Progenitor cell of endocrine pancreas (in vitro differentiated cells): ENCODE results near the gene PECR. TPM values are rescaled to one million over a fixed set of nuclear protein-coding genes. Genes with fewer than 3 reads are reported as not detected.
"Not testable (repeated sequence)": the region's sequence is repeated elsewhere in the genome, so short reads cannot be mapped to it uniquely, and the experiment has no call there.

Experiments
- DNase-seq: peaks from one replicate; pipeline ENCODE4 v3.0.0; 2021; ENCODE audit warnings: low spot score; ENCODE audit not compliant: unreplicated experiment
- H3K27ac Mint-ChIP-seq: 2 replicates; pipeline ENCODE4 v1.8.0; 2021; ENCODE audit warnings: mild to moderate bottlenecking, moderate library complexity, mixed read lengths
- H3K27me3 Mint-ChIP-seq: 2 replicates; pipeline ENCODE4 v1.8.0; 2021; ENCODE audit warnings: mixed read lengths
- H3K36me3 Mint-ChIP-seq: 2 replicates; pipeline ENCODE4 v1.8.0; 2022; ENCODE audit warnings: mixed read lengths; ENCODE audit not compliant: insufficient read depth
- H3K4me1 Mint-ChIP-seq: 2 replicates; pipeline ENCODE4 v1.8.0; 2021; ENCODE audit warnings: low read depth, mixed read lengths
- H3K4me3 Mint-ChIP-seq: 2 replicates; pipeline ENCODE4 v1.8.0; 2021; ENCODE audit warnings: low read depth, mild to moderate bottlenecking, moderate library complexity, mixed read lengths
- H3K9me3 Mint-ChIP-seq: 2 replicates; pipeline ENCODE4 v1.8.0; 2021; ENCODE audit warnings: low read depth, mixed read lengths
- CTCF ChIP-seq: fragments of 200-600 bp; sonication (generic); IDR thresholded peaks from one replicate; pipeline ENCODE4 v1.5.0; 2021; ENCODE audit warnings: antibody characterized with exemption, mild to moderate bottlenecking; ENCODE audit not compliant: unreplicated experiment
- total RNA-seq: library from RNA; stranded (reverse); gene quantifications from 2 replicates; pipeline ENCODE4 v1.2.1, GENCODE V29; 2021

Gene PECR
- total RNA-seq, 1 donor from 2014 or later: 14.2 TPM

GRCh38 chr2:216002101-216002678 lies 79.4 kb downstream of the PECR start:
- Mint-ChIP-seq H3K4me1 (peaks cover 11% of the 10 kb centered on the region), H3K9me3 (no peaks in the 10 kb centered on the region), H3K36me3 (no peaks in the 10 kb centered on the region), H3K27me3 (no peaks in the 10 kb centered on the region), H3K4me3 (no peak overlapping the region), H3K27ac (peak overlapping the region; percentile 85)
- TF ChIP-seq CTCF: no peak
- DNase-seq: no peak

GRCh38 chr2:216001216-216002100 lies 80.2 kb downstream of the PECR start:
- Mint-ChIP-seq H3K27ac (no peak overlapping the region), H3K27me3 (no peaks in the 10 kb centered on the region), H3K4me3 (no peak overlapping the region), H3K4me1 (peaks cover 11% of the 10 kb centered on the region), H3K9me3 (no peaks in the 10 kb centered on the region), H3K36me3 (no peaks in the 10 kb centered on the region)
- TF ChIP-seq CTCF: no peak
- no peak for DNase-seq

GRCh38 chr2:215998636-215999035 lies 83.0 kb downstream of the PECR start:
- no peak for TF ChIP-seq CTCF
- no peaks in the 10 kb centered on the region for H3K27me3 Mint-ChIP-seq
- peaks cover 17% of the 10 kb centered on the region for H3K36me3 Mint-ChIP-seq
- no peak for DNase-seq
- H3K4me3 Mint-ChIP-seq: no peak overlapping the region
- peaks cover 1% of the 10 kb centered on the region for H3K9me3 Mint-ChIP-seq
- H3K27ac Mint-ChIP-seq: no peak overlapping the region
- H3K4me1 Mint-ChIP-seq: peaks cover 10% of the 10 kb centered on the region

- Mint-ChIP-seq H3K27ac (no peak overlapping the region), H3K9me3 (peaks cover 14% of the 10 kb centered on the region), H3K4me1 (peaks cover 3% of the 10 kb centered on the region), H3K4me3 (no peak overlapping the region), H3K27me3 (no peaks in the 10 kb centered on the region), H3K36me3 (peaks cover 31% of the 10 kb centered on the region)
- no peak for DNase-seq
- no peak for TF ChIP-seq CTCF
These were observed 84.4 kb downstream of the PECR start for GRCh38 chr2:215997219-215997618.

- Mint-ChIP-seq H3K4me1 (no peaks in the 10 kb centered on the region), H3K4me3 (no peak overlapping the region), H3K27me3 (no peaks in the 10 kb centered on the region), H3K36me3 (peaks cover 54% of the 10 kb centered on the region), H3K9me3 (peaks cover 37% of the 10 kb centered on the region), H3K27ac (no peak overlapping the region)
- TF ChIP-seq CTCF: no peak
- DNase-seq: no peak
These were observed 86.7 kb downstream of the PECR start for GRCh38 chr2:215994911-215995310.

GRCh38 chr2:215988556-215989207 lies 92.9 kb downstream of the PECR start:
- H3K4me1 Mint-ChIP-seq, DNase-seq, H3K4me3 Mint-ChIP-seq, H3K27ac Mint-ChIP-seq, H3K27me3 Mint-ChIP-seq: not testable (repeated sequence)
- peaks cover 76% of the 10 kb centered on the region for H3K36me3 Mint-ChIP-seq
- peaks cover 71% of the 10 kb centered on the region for H3K9me3 Mint-ChIP-seq
